Parathyroid adenoma (tissue), 2 donors: ENCODE results near the gene ADCY6.

Experiments used
- H2AFZ ChIP-seq: fragments of 300-600 bp; sonication (generic); one replicate; pipeline ENCODE4 v1.7.0; 2017; ENCODE audit warnings: antibody characterized with exemption, mild to moderate bottlenecking
- H3K27ac ChIP-seq: fragments of 300-600 bp; sonication (generic); one replicate; pipeline ENCODE4 v1.7.0; 2017
- H3K27me3 ChIP-seq: fragments of 300-600 bp; sonication (generic); one replicate; pipeline ENCODE4 v1.7.0; 2017; ENCODE audit warnings: low read length; ENCODE audit not compliant: control insufficient read depth, insufficient read depth
- H3K36me3 ChIP-seq: fragments of 300-600 bp; sonication (generic); one replicate; pipeline ENCODE4 v1.7.0; 2017; ENCODE audit warnings: low read length; ENCODE audit not compliant: control insufficient read depth, insufficient read depth
- H3K4me1 ChIP-seq: fragments of 300-600 bp; sonication (generic); one replicate; pipeline ENCODE4 v1.7.0; 2017; ENCODE audit warnings: control low read depth
- H3K4me2 ChIP-seq: fragments of 300-600 bp; sonication (generic); one replicate; pipeline ENCODE4 v1.7.0; 2017; ENCODE audit warnings: low read length
- H3K4me3 ChIP-seq: fragments of 300-600 bp; sonication (generic); one replicate; pipeline ENCODE4 v1.7.0; 2017; ENCODE audit warnings: low read depth, low read length
- H3K79me2 ChIP-seq: fragments of 300-600 bp; sonication (generic); one replicate; pipeline ENCODE4 v1.7.0; 2017; ENCODE audit warnings: control low read depth
- H3K9ac ChIP-seq: fragments of 300-600 bp; sonication (generic); one replicate; pipeline ENCODE4 v1.7.0; 2017; ENCODE audit warnings: mild to moderate bottlenecking
- H3K9me3 ChIP-seq: fragments of 300-600 bp; sonication (generic); one replicate; pipeline ENCODE4 v1.7.0; 2017; ENCODE audit warnings: low read length; ENCODE audit not compliant: control insufficient read depth
- TF ChIP-seq, protein P1 (sequence below): fragments of 300-600 bp; sonication (generic); IDR thresholded peaks from one replicate; pipeline ENCODE4 v1.7.0; 2017; ENCODE audit warnings: antibody characterized with exemption, mild to moderate bottlenecking
- donor health status: primary hyperparathyroidism.

Gene ADCY6

DNA sequence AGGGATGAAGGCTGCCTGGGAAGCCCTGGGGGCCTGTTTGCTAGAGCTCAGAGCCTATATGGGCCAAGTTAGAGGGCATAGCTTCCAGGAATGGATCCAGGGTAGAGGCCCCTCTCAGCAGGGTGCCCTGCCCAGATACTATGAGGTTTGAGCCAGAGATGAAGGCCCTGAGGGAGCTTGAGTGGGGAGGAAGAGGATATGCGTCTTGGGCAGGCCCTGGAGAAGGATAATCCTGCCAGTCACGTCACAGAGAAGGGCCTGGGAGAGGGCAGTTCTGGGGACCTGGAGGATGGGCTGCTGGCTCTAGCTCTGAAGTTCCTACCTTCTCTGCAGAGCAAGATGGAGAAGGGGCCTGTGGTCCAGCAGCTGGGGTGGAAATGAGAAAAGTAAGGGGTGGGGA, 23.5 kb upstream of the ADCY6 start:
- no peak overlapping the region for H3K9ac ChIP-seq
- H3K27ac ChIP-seq, result no peak overlapping the region
- H3K4me1 ChIP-seq, result peaks cover 16% of the 10 kb centered on the region
- H3K36me3 ChIP-seq, result no peaks in the 10 kb centered on the region
- TF ChIP-seq, protein P1, sequence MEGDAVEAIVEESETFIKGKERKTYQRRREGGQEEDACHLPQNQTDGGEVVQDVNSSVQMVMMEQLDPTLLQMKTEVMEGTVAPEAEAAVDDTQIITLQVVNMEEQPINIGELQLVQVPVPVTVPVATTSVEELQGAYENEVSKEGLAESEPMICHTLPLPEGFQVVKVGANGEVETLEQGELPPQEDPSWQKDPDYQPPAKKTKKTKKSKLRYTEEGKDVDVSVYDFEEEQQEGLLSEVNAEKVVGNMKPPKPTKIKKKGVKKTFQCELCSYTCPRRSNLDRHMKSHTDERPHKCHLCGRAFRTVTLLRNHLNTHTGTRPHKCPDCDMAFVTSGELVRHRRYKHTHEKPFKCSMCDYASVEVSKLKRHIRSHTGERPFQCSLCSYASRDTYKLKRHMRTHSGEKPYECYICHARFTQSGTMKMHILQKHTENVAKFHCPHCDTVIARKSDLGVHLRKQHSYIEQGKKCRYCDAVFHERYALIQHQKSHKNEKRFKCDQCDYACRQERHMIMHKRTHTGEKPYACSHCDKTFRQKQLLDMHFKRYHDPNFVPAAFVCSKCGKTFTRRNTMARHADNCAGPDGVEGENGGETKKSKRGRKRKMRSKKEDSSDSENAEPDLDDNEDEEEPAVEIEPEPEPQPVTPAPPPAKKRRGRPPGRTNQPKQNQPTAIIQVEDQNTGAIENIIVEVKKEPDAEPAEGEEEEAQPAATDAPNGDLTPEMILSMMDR, result no peak
- no peaks in the 10 kb centered on the region for H3K27me3 ChIP-seq
- no peak overlapping the region for H3K4me2 ChIP-seq
- peak overlapping the region; percentile 54 for H2AFZ ChIP-seq
- no peaks in the 10 kb centered on the region for H3K9me3 ChIP-seq
- no peak overlapping the region for H3K4me3 ChIP-seq
- no peaks in the 10 kb centered on the region for H3K79me2 ChIP-seq

GRCh38 chr12:48811437-48812090, 22.7 kb upstream of the ADCY6 start:
- H3K4me3 ChIP-seq, result no peak overlapping the region
- no peaks in the 10 kb centered on the region for H3K27me3 ChIP-seq
- no peaks in the 10 kb centered on the region for H3K36me3 ChIP-seq
- H3K4me1 ChIP-seq, result peaks cover 14% of the 10 kb centered on the region
- TF ChIP-seq, protein P1, result no peak
- no peaks in the 10 kb centered on the region for H3K9me3 ChIP-seq
- no peak overlapping the region for H2AFZ ChIP-seq
- no peak overlapping the region for H3K9ac ChIP-seq
- no peaks in the 10 kb centered on the region for H3K79me2 ChIP-seq
- no peak overlapping the region for H3K4me2 ChIP-seq
- no peak overlapping the region for H3K27ac ChIP-seq

- H3K27me3 ChIP-seq, result no peaks in the 10 kb centered on the region
- H3K4me3 ChIP-seq, result no peak overlapping the region
- H3K4me2 ChIP-seq, result no peak overlapping the region
- H3K4me1 ChIP-seq, result peaks cover 8% of the 10 kb centered on the region
- no peak overlapping the region for H3K27ac ChIP-seq
- no peak overlapping the region for H3K9ac ChIP-seq
- TF ChIP-seq, protein P1, result no peak
- H3K9me3 ChIP-seq, result no peaks in the 10 kb centered on the region
- peak overlapping the region; percentile 51 for H2AFZ ChIP-seq
- no peaks in the 10 kb centered on the region for H3K79me2 ChIP-seq
- H3K36me3 ChIP-seq, result no peaks in the 10 kb centered on the region
Measured at GRCh38 chr12:48810903-48811431, 22.1 kb upstream of the ADCY6 start.

- Histone ChIP-seq H3K36me3 (no peaks in the 10 kb centered on the region), H2AFZ (no peak overlapping the region), H3K79me2 (no peaks in the 10 kb centered on the region), H3K9me3 (no peaks in the 10 kb centered on the region), H3K4me2 (no peak overlapping the region), H3K4me1 (no peaks in the 10 kb centered on the region), H3K4me3 (no peak overlapping the region), H3K27me3 (no peaks in the 10 kb centered on the region), H3K9ac (no peak overlapping the region), H3K27ac (no peak overlapping the region)
- TF ChIP-seq, protein P1, result no peak
Measured at GRCh38 chr12:48807981-48808380, 19.1 kb upstream of the ADCY6 start.

DNA sequence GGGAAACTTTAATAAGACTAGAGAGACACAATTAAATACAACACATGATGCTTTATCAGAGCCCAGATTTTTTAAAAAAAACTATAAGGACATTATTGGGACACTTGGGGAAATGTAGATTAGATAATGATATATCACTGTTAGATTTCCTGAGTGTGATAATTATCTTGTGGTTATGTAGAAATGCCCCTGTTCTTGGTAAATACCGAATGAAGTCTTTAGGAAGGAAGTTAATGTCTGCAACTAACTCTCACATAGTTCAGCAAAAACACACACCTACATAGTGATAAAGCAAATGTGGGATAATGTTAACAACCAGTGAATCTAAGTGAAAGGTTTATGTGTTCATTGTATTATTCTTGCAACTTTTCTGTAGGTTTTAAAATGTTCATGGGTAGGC, 14.8 kb upstream of the ADCY6 start:
- H3K79me2 ChIP-seq, result no peaks in the 10 kb centered on the region
- TF ChIP-seq, protein P1, result no peak
- H3K27me3 ChIP-seq, result no peaks in the 10 kb centered on the region
- no peak overlapping the region for H2AFZ ChIP-seq
- H3K36me3 ChIP-seq, result no peaks in the 10 kb centered on the region
- no peak overlapping the region for H3K9ac ChIP-seq
- no peak overlapping the region for H3K4me2 ChIP-seq
- H3K27ac ChIP-seq, result no peak overlapping the region
- H3K9me3 ChIP-seq, result no peaks in the 10 kb centered on the region
- no peaks in the 10 kb centered on the region for H3K4me1 ChIP-seq
- H3K4me3 ChIP-seq, result no peak overlapping the region
